NB4 (cell line): ENCODE measurements around the gene NFATC1.

ENCODE experiments used
- DNase-seq: peaks from one replicate; pipeline ENCODE4 v3.0.0; 2010; ENCODE audit warnings: low read depth
- H3K4me3 ChIP-seq: one replicate; pipeline ENCODE4 v1.5.1; 2011; ENCODE audit warnings: mild to moderate bottlenecking, low read depth, low read length, moderate library complexity
- CTCF ChIP-seq: IDR thresholded peaks from one replicate; pipeline ENCODE4 v1.5.1; 2012; ENCODE audit warnings: low read depth, low read length
- MAX ChIP-seq: IDR thresholded peaks from 2 replicates; pipeline ENCODE4 v1.6.1; 2011; ENCODE audit warnings: low read depth, low read length
- MYC ChIP-seq: IDR thresholded peaks from 2 replicates; pipeline ENCODE4 v1.6.1; 2011; ENCODE audit warnings: low read depth, low read length
- POLR2A ChIP-seq: IDR thresholded peaks from 2 replicates; pipeline ENCODE4 v1.6.1; 2011; ENCODE audit warnings: mild to moderate bottlenecking; ENCODE audit not compliant: insufficient read length; ENCODE audit errors: extremely low read depth

Gene NFATC1

GRCh38 chr18:79548986-79549637 lies 153.4 kb downstream of the NFATC1 start:
- H3K4me3 ChIP-seq: no peak overlapping the region
- DNase-seq: no peak
- no peak for TF ChIP-seq POLR2A
- no peak for TF ChIP-seq MYC
- TF ChIP-seq MAX: no peak
- TF ChIP-seq CTCF: no peak

GRCh38 chr18:79549638-79550000 lies 153.9 kb downstream of the NFATC1 start:
- DNase-seq: no peak
- H3K4me3 ChIP-seq: no peak overlapping the region
- no peak for TF ChIP-seq CTCF
- TF ChIP-seq MYC: no peak
- no peak for TF ChIP-seq POLR2A
- no peak for TF ChIP-seq MAX

- TF ChIP-seq POLR2A: no peak
- no peak for TF ChIP-seq MAX
- TF ChIP-seq CTCF: no peak
- no peak for TF ChIP-seq MYC
- no peak overlapping the region for H3K4me3 ChIP-seq
- DNase-seq: no peak
These were observed 156.5 kb downstream of the NFATC1 start for GRCh38 chr18:79552140-79552631.

- no peak overlapping the region for H3K4me3 ChIP-seq
- no peak for TF ChIP-seq CTCF
- no peak for TF ChIP-seq MYC
- no peak for TF ChIP-seq POLR2A
- TF ChIP-seq MAX: no peak
- no peak for DNase-seq
These were observed 157.0 kb downstream of the NFATC1 start for GRCh38 chr18:79552696-79553095.

GRCh38 chr18:79553154-79553553 lies 157.4 kb downstream of the NFATC1 start:
- DNase-seq: no peak
- no peak for TF ChIP-seq MAX
- no peak for TF ChIP-seq CTCF
- TF ChIP-seq POLR2A: no peak
- TF ChIP-seq MYC: no peak
- no peak overlapping the region for H3K4me3 ChIP-seq
